Mammary microvascular endothelial cell (primary cell): Measurements from ENCODE around the gene EFCAB9. TPM values are rescaled to one million over a fixed set of nuclear protein-coding genes. Genes with fewer than 3 reads are reported as not detected.

Experiments used
- total RNA-seq: library from RNA; depleted of rRNA; stranded (reverse); fragments of >200 nt; gene quantifications from 2 replicates; pipeline ENCODE4 v1.2.3, GENCODE V29; 2015

Gene EFCAB9
- total RNA-seq, result not detected in 2 replicates

GRCh38 chr5:172193872-172194271 lies at the start of gene EFCAB9:
EFCAB9 (plus strand) TSS chr5:172194172; CDS start chr5:172194173, 1 bp downstream.

GRCh38 chr5:172188033-172188892 lies 5.7 kb upstream of the EFCAB9 start, which contains the start of gene STK10:
STK10 (minus strand) TSS chr5:172188224; CDS start chr5:172188042, 182 bp downstream.

Other genes with a start within 250 kb of the EFCAB9 start
- 35.5 and 36.2 TPM in 2 replicates for gene FBXW11, start 187.5 kb upstream of the EFCAB9 start, total RNA-seq
- 40.8 and 43.8 TPM in 2 replicates for gene STK10, start 5.9 kb upstream of the EFCAB9 start, total RNA-seq
- 14.4 and 17.9 TPM in 2 replicates for gene UBTD2, start 89.6 kb downstream of the EFCAB9 start, total RNA-seq